ENCODE results near the gene ADARB2.

Gene ADARB2

DNA sequence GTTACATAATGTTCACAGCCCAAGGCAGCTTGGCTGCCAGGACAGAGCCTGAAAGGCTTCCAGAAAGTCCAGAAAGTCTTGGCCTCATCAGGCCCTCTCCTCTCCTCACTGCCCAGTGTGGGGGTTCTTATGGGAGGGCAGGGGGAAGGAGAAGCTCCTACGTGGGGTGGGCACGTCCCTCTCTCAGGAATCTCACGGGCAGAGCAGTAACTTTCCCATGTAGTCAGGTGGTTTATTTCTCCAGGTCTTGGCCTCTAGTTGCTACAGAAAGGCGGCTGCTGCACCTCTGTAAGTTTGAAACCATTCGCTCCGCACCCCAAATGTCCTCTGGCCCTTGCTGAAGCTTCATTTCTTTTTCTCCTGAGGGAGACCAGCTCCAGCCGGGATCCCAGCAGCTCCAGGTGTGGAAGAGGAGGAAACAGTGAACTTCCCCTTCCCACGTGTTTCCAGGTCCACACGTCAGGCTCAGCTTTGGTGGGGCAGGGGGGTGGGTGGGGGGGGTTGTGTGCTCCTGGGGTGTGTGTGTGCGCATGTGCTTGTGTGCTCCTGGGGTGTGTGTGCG lies 360.9 kb downstream of the ADARB2 start:
- DNase-seq: peak; percentile 12

DNA sequence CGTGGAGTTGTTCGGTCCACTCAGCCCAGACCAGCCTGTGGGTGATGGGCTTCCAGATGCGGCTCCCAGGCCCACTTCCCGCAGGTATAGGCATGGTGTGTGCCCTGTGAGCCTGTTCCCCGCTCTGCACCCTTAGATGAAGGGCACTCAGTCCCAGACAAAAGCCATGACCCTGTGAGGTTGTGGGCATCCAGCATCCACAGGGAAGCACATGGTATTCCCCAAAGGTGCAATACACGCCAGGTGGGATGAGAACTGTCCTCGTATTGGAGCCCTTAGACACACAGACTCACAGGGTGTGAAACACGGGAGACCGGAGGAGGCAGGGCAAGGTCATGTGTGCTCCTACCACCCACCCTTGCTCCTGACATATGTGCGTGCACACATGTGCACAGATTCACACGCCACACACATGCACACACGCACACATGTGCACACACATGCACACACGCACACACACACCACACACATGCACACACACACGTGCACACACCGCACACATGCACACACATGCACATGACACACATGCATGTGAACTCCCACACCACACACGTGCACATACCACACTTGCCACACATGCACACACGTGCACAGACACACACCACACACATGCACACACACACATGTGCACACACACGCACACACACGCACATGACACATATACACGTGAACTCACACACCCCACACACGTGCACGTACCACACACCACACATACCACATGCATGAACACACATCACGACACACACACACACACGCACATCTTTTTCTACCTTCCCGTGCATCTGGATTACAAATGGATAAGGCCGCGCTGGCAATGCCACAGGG lies 361.8 kb downstream of the ADARB2 start:
- DNase-seq: no peak

DNA sequence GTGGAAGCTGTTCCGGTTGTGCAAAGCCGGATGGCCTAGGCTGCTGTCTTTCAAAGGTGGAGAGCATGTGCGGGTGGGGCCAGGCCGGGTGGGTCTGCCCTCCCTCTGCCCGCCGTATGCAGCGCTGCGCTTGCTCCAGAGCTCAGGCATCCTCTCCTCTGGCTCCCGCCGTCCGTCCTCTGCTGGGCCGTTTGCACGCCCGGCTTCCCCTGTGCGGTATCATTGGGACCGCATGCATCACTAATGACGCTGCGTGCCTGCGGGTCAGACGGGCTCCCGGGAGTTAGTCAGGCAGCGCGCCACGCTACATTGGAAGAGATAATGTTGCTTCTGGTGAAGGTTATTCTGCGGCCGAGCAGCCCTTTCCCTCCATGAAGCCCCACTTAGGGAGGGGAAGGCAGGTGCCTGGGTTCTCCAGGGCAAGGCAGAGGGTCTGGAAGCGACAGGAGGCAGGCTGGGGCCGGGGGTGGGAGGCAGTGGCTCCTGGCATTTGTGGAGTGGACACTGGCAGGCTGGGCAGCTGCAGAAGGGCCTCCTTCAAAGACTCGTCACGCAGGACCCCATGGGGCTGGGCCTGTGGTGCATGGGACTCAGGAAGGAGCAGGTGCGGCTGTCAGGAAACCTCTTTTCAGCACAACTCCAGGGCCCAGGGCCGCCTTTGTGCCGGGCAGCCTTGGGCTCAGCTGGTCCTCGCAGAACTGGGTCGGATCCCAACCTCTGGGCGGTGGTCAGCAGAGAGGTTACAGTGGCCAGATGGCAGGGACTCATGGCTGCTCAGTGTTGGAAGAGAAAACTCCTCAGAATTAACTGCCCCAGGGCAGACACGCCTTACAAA lies 362.6 kb downstream of the ADARB2 start:
- DNase-seq: no peak

DNA sequence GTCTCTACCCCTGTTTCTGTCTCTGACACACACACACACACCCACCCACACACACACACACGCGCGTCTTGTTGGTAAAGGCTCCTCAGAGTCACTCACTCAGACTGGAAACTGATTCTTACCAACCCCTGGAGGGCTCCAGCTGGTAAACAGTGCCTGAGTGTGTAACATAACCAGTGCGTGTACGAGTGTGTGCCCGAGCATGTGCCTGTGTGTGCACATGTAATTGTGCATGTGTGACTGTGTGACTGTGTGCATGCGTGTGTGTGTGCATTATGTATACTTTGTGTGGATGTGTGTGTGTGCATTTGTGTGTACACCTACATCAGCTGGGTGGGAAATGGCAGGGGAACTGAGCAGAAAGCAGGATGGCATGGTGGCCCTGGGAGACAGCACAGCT lies 364.0 kb downstream of the ADARB2 start:
- no peak for DNase-seq

DNA sequence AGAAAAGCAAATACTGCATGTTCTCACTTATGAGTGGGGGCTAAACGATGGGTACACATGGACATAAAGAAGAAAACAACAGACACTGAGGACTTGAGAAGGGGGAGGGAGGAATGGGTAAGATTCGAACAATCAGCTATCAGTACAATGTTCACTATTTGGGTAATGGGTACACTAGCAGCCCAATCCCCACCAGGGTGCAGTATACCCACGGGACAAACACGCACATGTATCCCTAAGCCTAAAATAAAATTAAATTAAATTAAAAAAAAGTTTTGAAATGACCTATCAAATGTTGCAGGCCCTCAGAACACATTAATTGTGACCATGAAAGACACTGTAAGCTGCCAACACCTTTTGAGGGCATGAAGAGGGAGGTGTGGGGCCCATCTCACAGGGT lies 365.1 kb downstream of the ADARB2 start:
- DNase-seq: no peak

DNA sequence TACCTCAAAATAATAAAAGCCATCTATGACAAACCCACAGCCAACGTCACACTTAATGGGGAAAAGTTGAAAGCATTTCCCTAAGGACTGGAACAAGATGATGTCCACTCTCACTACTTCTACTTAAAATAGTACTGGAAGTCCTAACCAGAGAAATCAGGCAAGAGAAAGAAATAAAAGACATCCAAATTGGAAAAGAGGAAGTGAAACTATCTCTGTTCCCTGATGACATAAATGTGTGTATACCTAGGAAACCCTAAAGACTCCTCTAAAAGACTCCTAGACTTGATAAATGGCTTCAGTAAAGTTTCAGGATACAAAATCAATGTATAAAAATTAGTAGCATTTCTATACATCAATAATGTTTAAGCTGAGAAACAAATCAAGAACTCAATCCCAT lies 367.0 kb downstream of the ADARB2 start:
- DNase-seq: no peak

DNA sequence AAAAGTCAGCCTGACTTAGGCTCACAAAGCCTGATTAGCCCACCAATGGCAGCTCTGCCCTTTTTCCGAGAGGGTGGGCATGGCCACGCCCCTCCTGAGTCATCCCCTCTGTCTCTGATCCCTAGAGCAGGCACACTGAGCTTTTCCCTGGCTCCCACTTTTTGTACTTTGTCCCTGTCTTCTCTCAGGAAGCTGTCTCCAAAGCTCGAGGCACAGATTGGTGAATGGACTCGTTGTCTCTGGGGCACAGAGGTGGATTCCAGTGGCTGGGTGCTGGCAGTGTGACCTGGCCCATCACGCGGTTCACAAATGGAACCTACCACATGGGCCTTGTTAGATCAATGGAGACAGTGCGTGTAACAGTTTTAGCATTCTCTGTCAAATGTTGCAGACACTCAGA lies 367.7 kb downstream of the ADARB2 start:
- peak; percentile 17 for DNase-seq

DNA sequence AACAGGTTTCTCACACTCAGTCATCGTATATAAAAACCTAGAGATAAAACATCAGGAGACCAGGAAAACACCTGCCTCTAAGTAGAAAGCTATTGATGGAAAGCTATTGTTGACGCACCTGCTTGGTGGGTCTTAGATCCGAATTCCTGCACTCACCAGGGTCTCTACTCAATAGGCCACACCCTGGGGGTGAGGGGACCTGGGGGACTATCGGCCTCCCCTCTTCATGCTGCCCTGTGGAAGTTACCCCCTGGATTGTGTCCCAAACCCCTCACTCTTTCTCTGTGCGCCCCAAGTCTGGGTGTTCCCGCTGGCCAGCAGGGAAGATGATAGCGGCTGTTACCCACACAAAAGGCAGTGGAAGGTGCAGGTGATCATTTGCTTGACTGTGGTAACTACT lies 368.1 kb downstream of the ADARB2 start:
- DNase-seq: peak; percentile 17

DNA sequence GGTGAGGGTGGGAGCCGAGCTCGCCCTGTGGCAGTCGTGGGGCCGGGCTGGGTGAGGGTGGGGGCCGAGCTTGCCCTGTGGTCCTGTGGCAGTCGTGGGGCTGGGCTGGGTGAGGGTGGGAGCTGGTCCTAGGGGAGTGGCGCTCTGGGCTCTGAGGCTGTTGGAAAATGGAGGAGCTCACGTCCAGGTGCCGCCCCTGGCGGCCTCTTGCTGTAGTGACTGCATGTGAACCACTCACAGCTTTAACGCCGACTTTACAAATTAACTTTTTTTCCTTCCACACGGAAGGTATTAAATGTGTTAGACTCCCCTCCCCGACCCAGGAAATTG lies 368.5 kb downstream of the ADARB2 start:
- peak; percentile 62 for DNase-seq

DNA sequence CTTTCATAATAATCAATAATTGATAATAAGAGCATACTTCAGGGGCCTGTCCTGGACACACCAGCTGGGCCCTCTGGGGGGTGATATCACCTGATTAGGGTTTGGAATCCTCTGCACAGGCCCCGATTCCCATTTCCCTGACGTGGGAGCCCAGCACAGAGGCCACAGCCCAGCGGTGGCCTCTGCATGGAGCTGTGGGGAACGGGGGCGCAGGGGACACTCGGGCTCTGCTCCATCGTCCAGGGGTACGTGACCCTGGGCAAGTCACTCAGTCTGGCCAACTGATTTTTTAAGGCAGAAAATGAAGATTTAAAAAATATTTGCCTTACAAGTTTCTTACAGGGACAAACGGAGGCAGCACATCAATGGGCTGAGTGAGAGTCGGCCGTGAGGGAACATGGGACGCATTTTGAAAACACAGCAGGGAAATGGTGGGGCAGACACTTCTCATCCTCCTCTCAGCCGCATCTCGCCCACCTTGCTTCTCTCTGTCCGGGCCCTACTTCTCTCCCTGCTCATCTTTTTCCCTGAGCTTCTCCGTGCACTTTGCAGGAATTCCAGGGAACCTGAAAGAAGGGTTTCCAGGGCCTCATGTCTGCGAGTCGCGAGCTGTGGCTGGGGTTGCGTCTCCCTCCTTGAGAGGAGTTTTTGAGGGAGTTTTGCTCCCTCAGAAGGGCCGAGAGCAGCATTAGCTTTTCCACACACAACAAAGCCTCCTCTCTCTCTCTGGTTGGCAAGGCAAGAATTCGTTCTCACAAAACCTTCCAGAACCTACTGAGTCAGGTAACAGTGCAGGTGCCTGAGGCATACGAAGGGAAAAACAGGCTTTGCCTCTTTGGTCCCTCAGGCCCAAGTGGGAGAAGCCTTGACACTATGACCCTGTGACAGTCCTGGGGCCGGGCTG lies 369.1 kb downstream of the ADARB2 start:
- peak; percentile 37 for DNase-seq

DNA sequence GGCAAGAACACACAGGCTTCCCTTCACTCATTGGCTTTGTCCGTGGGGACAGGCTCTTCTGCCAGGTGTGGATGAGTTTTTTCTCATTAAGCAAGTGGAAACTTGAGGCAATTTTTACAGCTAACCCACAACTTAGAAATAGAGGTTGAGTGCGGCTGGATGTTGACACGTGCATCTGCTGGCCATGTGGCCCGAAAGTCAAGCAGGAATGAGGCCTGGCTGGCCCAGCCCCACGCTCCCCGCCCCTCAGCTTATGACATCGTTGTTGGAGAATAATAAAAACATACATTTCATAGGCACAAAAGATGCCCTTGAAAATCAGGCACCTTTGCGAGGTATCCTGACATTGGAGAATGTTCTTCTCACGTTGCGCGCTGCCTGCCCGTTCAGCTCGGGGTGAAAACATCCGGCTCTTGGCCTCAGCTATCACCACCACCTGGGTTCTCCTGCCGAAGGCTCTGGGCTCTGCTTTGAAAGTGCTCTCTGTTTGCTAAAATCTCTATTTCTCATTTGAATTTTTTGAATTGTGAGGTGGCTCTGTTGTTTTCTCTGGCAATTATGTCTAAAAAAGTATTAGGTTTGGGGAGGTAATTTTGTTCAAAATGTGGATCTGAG lies 370.4 kb downstream of the ADARB2 start:
- DNase-seq: no peak

DNA sequence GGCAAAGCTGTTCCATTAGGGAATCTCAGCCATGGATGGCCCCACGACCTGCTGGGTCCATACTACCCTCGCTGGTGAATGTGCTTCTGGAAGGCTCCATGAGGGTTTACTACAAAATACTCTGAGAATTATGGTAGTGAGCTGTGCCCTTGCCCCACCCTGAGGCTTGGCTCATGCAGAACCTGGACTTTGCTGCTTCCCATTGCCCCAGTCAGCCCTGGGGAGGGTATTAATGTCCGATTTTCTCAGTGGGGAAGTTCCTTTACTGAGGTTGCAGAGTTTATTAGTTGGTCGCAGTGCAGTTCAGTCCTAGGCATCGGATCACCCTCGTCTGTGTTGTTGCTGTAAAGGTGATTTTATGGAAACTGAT lies 371.0 kb downstream of the ADARB2 start:
- DNase-seq: peak; percentile 30

DNA sequence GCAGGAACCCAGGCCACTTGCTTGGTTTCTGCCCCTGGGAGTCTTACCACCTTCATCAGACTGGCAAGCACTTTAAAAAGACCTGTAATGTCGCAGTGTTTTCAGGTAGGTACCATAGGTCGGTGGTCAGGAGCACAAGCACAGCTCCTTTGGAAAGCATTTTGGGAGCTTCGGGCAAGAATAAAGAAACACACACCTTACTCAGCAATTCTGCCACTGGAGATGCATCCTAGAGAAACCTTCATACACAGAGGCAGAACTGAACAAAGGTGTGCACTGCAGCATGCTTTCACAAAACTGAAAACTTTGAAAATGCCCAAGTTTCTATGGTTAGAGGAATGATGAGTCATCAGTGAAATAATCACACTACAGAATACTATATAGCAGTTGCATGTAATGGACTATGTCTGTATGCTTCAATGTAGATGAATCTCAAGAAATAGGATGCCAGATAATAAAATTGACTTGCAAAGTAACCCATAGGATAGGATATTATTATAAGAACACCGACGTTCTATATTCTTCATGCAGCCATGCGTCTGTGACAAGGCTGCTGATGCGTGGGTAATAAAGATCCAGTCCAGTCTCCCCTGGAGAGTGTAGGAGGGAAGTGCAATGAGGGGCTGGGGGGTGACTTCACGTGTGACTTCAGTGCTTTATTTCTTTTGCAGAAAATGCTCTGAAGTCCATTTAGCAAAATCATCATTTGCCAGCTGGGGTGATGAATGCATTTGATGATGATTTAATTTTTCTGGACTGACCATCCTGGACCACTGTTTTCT lies 371.6 kb downstream of the ADARB2 start:
- no peak for DNase-seq

DNA sequence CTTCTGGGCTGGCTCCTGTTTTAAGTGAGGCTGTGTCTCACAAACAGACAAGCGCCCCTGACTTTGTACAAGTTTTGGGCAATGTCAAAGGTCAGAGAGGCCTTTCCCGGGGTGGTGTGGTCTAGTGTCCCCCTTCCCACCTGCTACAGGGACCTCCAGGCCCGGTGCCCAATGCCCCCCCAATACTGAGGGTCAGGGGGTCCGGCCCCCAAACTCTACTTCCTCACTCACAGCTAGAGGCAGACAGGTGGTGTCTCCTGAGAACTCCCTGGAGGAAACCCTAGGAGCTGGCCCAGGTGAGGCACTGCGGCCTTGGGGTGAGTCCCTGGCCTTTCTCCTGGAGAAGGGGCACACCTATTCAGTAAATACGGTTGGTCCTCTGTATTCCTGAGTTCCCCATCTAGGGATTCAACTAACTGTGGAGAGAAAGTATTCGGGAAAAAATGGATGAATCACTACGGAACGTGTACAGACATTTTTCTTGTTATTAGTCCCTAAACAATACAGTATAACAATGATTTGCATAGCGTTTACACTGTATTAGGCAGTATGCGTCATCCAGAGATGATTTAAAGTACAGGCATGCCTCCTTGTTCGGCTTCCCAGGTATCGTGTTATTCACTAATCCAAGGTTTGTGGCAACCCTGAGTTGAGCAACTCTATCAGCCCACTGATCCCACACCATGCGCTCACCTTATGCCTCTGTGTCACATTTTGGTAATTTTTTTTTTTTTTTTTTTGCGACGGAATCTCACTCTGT lies 373.0 kb downstream of the ADARB2 start:
- no peak for DNase-seq

DNA sequence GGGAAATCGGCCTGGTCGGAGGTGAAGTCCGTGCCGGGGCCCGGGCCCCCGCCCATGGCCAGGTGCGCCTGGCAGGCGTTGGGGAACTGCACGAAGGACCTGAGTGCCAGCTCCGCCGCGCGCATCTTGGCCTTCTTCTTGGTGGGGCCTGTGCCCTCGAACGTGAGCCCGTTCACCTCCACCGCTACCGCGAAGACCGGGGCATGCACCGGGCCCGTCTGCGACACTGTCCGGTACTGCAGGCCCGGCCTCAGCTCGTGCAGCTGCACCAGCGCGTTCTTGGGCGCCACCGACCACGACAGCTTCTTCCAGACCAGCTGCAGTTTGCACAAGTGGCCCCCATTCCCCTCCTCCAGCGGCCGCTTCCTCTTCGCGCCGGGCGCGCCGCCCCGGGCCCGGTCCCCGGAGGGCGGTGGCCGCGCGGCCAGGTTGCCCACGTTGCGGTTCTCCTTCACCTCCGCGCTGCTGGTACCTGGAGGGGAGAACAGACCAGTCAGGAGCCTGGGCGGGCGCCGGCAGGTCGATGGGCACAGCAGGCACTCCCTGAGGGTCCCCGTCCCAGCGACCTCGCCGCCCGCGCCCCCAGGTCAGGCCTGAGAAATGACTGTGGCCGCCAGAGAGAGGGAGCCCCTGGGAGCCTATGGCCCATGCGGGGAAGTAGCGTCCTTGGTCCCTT lies 373.7 kb downstream of the ADARB2 start:
- no peak for DNase-seq

DNA sequence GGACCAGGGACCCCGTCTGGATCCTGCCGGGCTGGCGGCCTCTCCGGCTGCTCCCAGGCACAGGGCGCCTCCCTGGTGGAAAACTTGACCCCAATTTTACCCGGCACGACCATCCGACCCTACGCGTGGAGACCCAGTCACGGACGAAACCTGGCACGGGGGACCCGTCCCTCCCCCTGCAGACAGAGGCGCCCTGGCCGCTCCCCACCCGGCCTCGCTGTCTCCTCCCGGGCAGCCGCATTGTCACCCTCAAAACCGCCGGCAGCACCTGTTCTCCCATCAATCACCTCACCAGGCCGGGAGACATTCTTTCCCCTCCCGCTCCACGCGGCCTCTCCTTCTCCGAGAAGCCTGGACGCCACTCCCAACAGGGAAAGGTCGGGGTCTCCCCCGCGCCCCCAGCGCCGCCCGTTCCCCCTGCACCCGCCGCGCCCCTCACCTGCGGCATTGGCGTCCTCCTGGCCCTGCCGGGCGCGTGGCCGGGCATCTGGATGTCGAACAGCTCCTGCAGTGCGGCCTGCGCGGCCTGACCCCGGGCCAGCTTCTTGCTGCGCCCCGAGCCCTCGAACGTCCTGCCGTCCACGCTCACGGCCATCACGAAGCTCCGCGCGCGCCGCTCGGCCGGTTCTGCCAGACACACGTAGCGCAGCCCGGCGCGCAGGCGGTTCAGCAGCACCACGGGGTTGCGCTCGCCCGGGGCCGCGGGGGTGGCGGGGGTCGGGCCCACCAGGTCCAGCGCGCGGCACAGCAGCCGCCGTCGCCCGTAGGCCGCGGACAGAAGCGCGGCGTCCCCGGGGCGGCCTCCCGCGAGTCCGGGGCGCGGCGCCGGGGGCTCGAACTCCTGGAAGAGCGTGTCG lies 374.5 kb downstream of the ADARB2 start:
- no peak for DNase-seq

DNA sequence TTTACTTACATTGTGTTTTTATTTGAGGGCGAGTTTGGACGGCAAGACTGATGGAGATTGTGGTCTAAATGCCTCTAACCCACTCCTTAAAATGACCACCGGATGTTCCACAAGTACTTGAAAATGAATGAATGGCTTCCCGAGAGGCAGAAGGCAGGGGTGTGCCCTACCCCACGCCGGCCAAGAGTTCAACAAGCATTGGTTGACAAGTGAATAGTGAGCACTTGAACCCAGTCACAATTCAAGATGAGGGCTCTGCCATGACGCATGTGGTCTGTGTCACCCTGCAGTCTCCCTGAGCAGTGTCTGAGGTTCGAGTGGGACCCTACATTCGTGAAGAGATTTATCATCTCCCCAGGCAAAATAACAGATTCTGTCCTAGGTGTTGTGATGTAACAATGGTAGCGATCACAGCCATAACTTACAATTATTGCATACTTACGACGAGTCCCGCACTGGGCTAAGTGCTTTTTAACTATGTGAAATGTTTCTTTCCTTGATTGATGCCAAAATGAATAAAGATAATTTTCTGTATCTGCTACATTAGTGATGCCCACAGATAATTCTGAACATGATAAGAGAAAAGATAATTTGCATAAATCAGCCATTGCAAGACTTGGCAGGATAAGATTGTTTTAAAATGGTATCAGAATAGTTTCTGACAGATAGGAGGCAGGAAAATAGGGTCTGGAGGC lies 375.8 kb downstream of the ADARB2 start:
- DNase-seq: no peak

DNA sequence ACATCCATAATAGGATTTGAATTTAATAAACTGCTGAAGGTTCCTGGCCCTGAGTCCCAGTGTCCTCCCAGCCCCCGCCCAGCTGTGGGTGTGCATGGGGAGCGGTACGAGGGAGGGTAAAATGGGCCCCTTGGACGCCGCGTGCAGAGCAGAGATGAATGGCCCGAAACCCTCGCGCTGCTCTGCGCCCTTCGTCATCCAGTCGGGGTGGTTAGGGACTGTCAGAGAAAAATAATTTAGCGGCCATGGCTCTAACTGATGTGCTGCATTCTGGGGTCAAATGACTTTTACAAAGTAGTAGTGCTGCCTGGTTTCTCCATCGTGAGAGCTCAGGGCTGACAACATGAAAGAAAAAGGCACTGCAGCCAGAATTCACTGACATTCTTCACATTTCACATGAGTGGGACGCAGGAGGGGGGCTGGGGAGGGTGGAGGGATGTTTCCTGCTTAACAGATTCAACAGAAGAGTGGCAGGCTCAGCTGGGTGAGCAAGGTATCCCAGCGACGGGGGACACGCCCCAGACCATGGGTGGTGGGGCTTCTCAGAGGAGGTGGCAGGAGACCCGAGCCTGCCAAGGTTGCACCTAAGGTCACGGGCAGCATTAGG lies 376.7 kb downstream of the ADARB2 start:
- no peak for DNase-seq
